Uterus (tissue), 2 donors: ENCODE data around the gene CCDC178.

Source experiments
- POLR2A ChIP-seq, 2 donors: fragments of 450-650 bp; IDR thresholded peaks; one replicate each; pipeline ENCODE4 v1.6.1; 2016; ENCODE audit warnings: antibody characterized with exemption in 2 of 2, mild to moderate bottlenecking in 1 of 2, moderate library complexity in 1 of 2
- TF ChIP-seq, protein P1 (sequence below), 4 experiments: fragments of 200-600 bp in 2 of 4; fragments of 450-650 bp in 2 of 4; sonication (generic) in 2 of 4; IDR thresholded peaks; one replicate each; pipeline ENCODE4 v1.5.1; 2016 to 2019; ENCODE audit warnings: antibody characterized with exemption in 4 of 4, mild to moderate bottlenecking in 2 of 4, moderate library complexity in 1 of 4

DNA sequence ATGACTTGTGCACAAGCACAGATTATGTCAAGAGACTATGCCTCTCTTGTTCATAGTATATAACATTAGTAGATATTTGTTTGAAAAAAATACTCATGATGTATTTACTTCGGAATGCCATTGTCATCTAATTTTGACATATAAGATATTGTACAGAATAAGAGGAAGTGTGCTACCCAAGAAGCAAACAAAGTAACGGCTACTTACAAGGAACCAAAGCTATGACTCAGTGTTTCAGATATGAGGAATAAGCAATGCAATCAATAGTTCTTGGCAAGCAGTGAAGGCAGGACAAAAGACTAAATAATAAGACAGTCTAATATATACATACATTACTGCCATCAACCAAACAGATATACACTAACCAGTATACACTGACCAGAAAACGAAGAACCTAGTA, 256.3 kb downstream of the CCDC178 start:
- TF ChIP-seq, protein P1, sequence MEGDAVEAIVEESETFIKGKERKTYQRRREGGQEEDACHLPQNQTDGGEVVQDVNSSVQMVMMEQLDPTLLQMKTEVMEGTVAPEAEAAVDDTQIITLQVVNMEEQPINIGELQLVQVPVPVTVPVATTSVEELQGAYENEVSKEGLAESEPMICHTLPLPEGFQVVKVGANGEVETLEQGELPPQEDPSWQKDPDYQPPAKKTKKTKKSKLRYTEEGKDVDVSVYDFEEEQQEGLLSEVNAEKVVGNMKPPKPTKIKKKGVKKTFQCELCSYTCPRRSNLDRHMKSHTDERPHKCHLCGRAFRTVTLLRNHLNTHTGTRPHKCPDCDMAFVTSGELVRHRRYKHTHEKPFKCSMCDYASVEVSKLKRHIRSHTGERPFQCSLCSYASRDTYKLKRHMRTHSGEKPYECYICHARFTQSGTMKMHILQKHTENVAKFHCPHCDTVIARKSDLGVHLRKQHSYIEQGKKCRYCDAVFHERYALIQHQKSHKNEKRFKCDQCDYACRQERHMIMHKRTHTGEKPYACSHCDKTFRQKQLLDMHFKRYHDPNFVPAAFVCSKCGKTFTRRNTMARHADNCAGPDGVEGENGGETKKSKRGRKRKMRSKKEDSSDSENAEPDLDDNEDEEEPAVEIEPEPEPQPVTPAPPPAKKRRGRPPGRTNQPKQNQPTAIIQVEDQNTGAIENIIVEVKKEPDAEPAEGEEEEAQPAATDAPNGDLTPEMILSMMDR (IDR thresholded peaks at IDR 0.05) = no peak
- TF ChIP-seq POLR2A (IDR thresholded peaks at IDR 0.05) = no peak
